GM18519 (cell line): ENCODE data around the gene VCY1B.
"Not testable (repeated sequence)": the region's sequence is repeated elsewhere in the genome, so short reads cannot be mapped to it uniquely, and the experiment has no call there.

Experiments
- ATAC-seq: cut with Tn5 transposase; IDR thresholded peaks from one replicate; pipeline ENCODE4 v1.9.1; 2021; ENCODE audit warnings: mild to moderate bottlenecking, moderate library complexity; ENCODE audit not compliant: unreplicated experiment, low FRiP score

The VCY1B gene

GRCh38 chrY:14055927-14056326 is at the start of gene VCY1B:
VCY1B (plus strand) TSS chrY:14056227; CDS start chrY:14056290, 63 bp downstream.
- not testable (repeated sequence) for ATAC-seq

DNA sequence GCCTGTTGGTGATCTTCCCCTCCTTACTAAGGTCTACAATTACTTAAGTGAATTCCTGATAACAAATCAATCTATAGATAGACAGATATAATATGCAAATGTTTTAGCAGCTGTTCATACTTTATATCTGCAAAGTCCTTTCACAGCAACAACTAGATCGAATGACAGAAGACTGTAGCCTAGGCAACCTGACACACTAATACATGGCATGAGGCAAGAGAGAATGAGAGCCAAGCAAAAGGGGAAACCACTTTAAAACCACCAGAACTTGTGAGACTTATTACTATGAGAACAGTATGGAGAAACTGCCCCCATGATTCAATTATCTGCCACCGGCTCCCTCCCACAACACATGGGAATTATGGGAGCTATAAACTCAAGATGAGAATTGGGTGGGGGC is 44.1 kb upstream of the VCY1B start:
- not testable (repeated sequence) for ATAC-seq

DNA sequence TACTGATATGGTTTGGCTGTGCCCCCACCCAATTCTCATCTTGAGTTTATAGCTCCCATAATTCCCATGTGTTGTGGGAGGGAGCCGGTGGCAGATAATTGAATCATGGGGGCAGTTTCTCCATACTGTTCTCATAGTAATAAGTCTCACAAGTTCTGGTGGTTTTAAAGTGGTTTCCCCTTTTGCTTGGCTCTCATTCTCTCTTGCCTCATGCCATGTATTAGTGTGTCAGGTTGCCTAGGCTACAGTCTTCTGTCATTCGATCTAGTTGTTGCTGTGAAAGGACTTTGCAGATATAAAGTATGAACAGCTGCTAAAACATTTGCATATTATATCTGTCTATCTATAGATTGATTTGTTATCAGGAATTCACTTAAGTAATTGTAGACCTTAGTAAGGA is 25.6 kb upstream of the VCY1B start:
- ATAC-seq = not testable (repeated sequence)

GRCh38 chrY:14085877-14086276 is 29.9 kb downstream of the VCY1B start:
- no peak for ATAC-seq
